HEK293T (cell line): Measurements from ENCODE around the gene HMCES.
"Not testable (repeated sequence)": the region's sequence is repeated elsewhere in the genome, so short reads cannot be mapped to it uniquely, and the experiment has no call there.

Source experiments
- ELF4 ChIP-seq: fragments of 450-650 bp; IDR thresholded peaks from 2 replicates; pipeline ENCODE4 v1.6.1; 2017; ENCODE audit warnings: antibody characterized with exemption
- FOXM1 ChIP-seq: fragments of 450-650 bp; IDR thresholded peaks from 2 replicates; pipeline ENCODE4 v1.6.1; 2017; ENCODE audit warnings: mild to moderate bottlenecking, borderline replicate concordance
- LEF1 ChIP-seq: fragments of 450-650 bp; IDR thresholded peaks from 2 replicates; pipeline ENCODE4 v1.6.1; 2017; ENCODE audit warnings: mild to moderate bottlenecking, borderline replicate concordance
- SP1 ChIP-seq: fragments of 450-650 bp; IDR thresholded peaks from 2 replicates; pipeline ENCODE4 v1.6.1; 2017

DNA sequence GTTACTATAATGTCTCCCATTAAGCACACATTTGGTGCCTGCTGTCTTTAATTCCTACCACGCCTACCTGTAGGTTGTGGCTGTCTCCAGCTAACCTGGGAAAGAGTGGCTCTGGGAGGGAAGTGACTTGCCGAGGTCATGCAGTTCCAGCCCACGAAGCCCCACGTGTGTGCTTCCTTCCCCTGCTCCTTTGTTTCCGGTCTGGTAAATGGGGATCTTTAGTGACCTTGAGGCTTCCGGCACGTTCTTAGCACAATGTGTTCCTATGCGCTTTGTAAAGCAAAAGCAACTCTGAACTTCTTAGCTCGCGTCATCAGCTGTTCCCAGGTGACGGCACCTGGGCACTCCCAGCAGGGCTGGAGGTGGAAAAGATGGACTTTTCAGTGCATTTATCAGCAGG, 70.5 kb downstream of the HMCES start:
- TF ChIP-seq FOXM1, LEF1, ELF4, SP1: not testable (repeated sequence)
